Lower leg skin (tissue), 4 donors: Measurements from ENCODE around the gene SLC38A1. TPM values are rescaled to one million over a fixed set of nuclear protein-coding genes. Genes with fewer than 3 reads are reported as not detected.
"Not testable (repeated sequence)": the region's sequence is repeated elsewhere in the genome, so short reads cannot be mapped to it uniquely, and the experiment has no call there.

Source experiments
- DNase-seq, 2 donors: peaks; one replicate each; pipeline ENCODE4 v3.0.0-alpha.2; 2019; ENCODE audit warnings: low spot score in 2 of 2
- H3K4me3 ChIP-seq: fragments of 200-600 bp; sonication (generic); 2 replicates; pipeline ENCODE4 v1.5.1; 2017; ENCODE audit warnings: mild to moderate bottlenecking, low read depth; ENCODE audit not compliant: poor library complexity, severe bottlenecking
- POLR2A ChIP-seq, 2 donors: fragments of 450-650 bp; IDR thresholded peaks; one replicate each; pipeline ENCODE4 v1.6.1; 2016 to 2017; ENCODE audit warnings: antibody characterized with exemption in 2 of 2, mild to moderate bottlenecking in 1 of 2, moderate library complexity in 1 of 2
- WGBS, 2 donors: methylation state at CpG; one replicate each; pipeline ENCODE4 v1.1.5; 2018; 5-methylcytosine and 5-hydroxymethylcytosine counted together
- intact Hi-C: fragments of 100-400 bp; cut with DNase I; formaldehyde crosslinking; loops from one replicate; pipeline ENCODE4 v1.15.0; 2023; ENCODE audit warnings: low total_unique reads
- total RNA-seq, 4 donors: library from RNA; depleted of rRNA; stranded (reverse); fragments of >200 nt; gene quantifications; one replicate each; pipeline ENCODE4 v1.1.0, GENCODE V29; 2016
- TF ChIP-seq, protein P1 (sequence below), 3 donors: fragments of 450-650 bp; IDR thresholded peaks; one replicate each; pipeline ENCODE4 v1.5.1; 2016; ENCODE audit warnings: antibody characterized with exemption in 3 of 3, mild to moderate bottlenecking in 3 of 3, moderate library complexity in 2 of 3

SLC38A1 gene
- total RNA-seq, 4 donors from 2014 or later, result 87.3 to 118 (median 102) TPM

- no peak for DNase-seq
- no peak overlapping the region for H3K4me3 ChIP-seq
- intact Hi-C loops, result no loop called here
- no peak for TF ChIP-seq POLR2A (IDR thresholded peaks at IDR 0.05)
Observed at GRCh38 chr12:46299851-46300250, 31.0 kb upstream of the SLC38A1 start.

DNA sequence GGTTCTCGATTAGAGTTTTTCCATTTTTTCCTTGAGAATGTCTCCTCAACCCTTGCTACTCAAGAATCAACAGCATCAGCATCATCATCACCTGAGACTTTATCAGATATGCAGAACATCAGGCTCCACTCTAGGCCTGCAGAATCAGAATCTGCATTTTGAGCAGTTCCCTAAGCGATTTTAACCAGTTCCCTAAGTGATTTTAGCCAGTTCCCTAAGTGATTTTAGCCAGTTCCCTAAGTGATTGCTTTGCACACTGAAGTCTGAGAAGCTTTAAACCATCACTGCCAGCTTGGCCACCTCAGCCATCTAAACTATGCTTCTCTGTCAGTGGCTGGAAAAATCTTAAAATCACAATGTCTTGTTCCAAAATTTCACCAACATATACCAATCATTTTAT is 29.4 kb upstream of the SLC38A1 start:
- no peak for DNase-seq
- no peak overlapping the region for H3K4me3 ChIP-seq
- intact Hi-C loops, result no loop called here
- TF ChIP-seq, protein P1, sequence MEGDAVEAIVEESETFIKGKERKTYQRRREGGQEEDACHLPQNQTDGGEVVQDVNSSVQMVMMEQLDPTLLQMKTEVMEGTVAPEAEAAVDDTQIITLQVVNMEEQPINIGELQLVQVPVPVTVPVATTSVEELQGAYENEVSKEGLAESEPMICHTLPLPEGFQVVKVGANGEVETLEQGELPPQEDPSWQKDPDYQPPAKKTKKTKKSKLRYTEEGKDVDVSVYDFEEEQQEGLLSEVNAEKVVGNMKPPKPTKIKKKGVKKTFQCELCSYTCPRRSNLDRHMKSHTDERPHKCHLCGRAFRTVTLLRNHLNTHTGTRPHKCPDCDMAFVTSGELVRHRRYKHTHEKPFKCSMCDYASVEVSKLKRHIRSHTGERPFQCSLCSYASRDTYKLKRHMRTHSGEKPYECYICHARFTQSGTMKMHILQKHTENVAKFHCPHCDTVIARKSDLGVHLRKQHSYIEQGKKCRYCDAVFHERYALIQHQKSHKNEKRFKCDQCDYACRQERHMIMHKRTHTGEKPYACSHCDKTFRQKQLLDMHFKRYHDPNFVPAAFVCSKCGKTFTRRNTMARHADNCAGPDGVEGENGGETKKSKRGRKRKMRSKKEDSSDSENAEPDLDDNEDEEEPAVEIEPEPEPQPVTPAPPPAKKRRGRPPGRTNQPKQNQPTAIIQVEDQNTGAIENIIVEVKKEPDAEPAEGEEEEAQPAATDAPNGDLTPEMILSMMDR (IDR thresholded peaks at IDR 0.05), result no peak
- no peak for TF ChIP-seq POLR2A (IDR thresholded peaks at IDR 0.05)
- 85 to 97% methylated on average over 2 of the region's 2 CpGs for WGBS, 2 donors

- DNase-seq, result no peak
- intact Hi-C loops, result no loop called here
- H3K4me3 ChIP-seq, result no peak overlapping the region
- TF ChIP-seq POLR2A (IDR thresholded peaks at IDR 0.05), result no peak
- TF ChIP-seq, protein P1 (IDR thresholded peaks at IDR 0.05), result no peak
- WGBS, 2 donors, result 69 to 75% methylated on average over 4 of the region's 4 CpGs
Observed at GRCh38 chr12:46296822-46297221, 28.0 kb upstream of the SLC38A1 start.

- WGBS, 2 donors, result 82 to 97% methylated on average over 2 of the region's 2 CpGs
- TF ChIP-seq, protein P1 (IDR thresholded peaks at IDR 0.05), result no peak
- TF ChIP-seq POLR2A (IDR thresholded peaks at IDR 0.05), result no peak
- intact Hi-C loops, result no loop called here
- H3K4me3 ChIP-seq, result no peak overlapping the region
- DNase-seq, result no peak
Observed at GRCh38 chr12:46292754-46293402, 24.0 kb upstream of the SLC38A1 start.

DNA sequence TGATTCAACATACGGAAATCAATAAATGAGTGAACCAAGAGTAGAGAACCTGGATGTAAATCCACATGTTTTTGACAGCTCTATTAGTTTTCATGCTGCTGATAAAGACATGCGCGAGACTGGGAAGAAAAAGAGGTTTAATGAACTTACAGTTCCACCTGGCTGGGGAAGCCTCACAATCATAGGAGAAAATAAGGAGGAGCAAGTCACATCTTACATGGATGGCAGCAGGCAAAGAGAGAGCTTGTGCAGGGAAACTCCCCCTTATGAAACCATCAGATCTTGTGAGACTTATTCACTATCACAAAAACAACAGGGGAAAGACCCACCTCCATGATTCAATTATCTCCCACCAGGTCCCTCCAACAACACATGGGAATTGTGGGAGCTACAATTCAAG is 23.1 kb upstream of the SLC38A1 start:
- intact Hi-C loops, H3K4me3 ChIP-seq, DNase-seq: not testable (repeated sequence)
- WGBS, 2 donors, result 96% methylated on average over 3 of the region's 3 CpGs

GRCh38 chr12:46285177-46285576 is 16.3 kb upstream of the SLC38A1 start:
- WGBS, 2 donors, result 66 to 70% methylated on average over 2 of the region's 2 CpGs
- H3K4me3 ChIP-seq, DNase-seq, intact Hi-C loops: not testable (repeated sequence)

- no peak for DNase-seq
- intact Hi-C loops, result no loop called here
- TF ChIP-seq POLR2A (IDR thresholded peaks at IDR 0.05), result no peak
- TF ChIP-seq, protein P1 (IDR thresholded peaks at IDR 0.05), result no peak
- H3K4me3 ChIP-seq, result no peak overlapping the region
Observed at GRCh38 chr12:46282829-46283228, 14.0 kb upstream of the SLC38A1 start.
